Measurements from ENCODE around the gene GAS2L3. TPM values are rescaled to one million over a fixed set of nuclear protein-coding genes. Genes with fewer than 3 reads are reported as not detected.

Gene GAS2L3
- total and polyA plus RNA-seq, 9 of the 15 experiments (the other 6 are each of a cell fraction or from before 2014, with no cell fraction given) = 1.5 to 9.8 (median 3.5) TPM

- intact Hi-C loops (cut with micrococcal nuclease) = no loop called here
- no peaks in the 10 kb centered on the region for H3K9me3 ChIP-seq (replicated peaks; ENCODE audit: control insufficient read depth, insufficient read depth, low read depth, low read length)
- FAIRE-seq = no peak
- ChIA-PET POLR2A (no interaction called here), CTCF (ENCODE audit: low intra/inter-chr PET ratio) (no interaction called here)
- DNase-seq (ENCODE audit: extremely low read depth in 1 of 4, low spot score in 3 of 4) = no peak
- no peak overlapping the region for H3K4me2 ChIP-seq (ENCODE audit: insufficient read depth, low read length)
- peaks cover 0 to 10% of the 10 kb centered on the region in 2 experiments; a peak in 3 of 5 replicates for H3K4me1 ChIP-seq (replicated peaks in 1 of 2; ENCODE audit: control insufficient read depth in 2 of 2, insufficient read depth in 2 of 2, low read length in 2 of 2)
- no TSS peak for BruUV-seq (replicated peaks)
- no peak for ATAC-seq
- no peaks in the 10 kb centered on the region for H3K9me1 ChIP-seq (ENCODE audit: control insufficient read depth, insufficient read depth, low read length)
- WGBS (ENCODE audit: insufficient coverage, low coverage, missing lambda C conversion rate) = 41% methylated on average over 3 of the region's 3 CpGs
- no peak overlapping the region for H3K27ac ChIP-seq (ENCODE audit: extremely low read depth, low read depth, low read length)
- H3K4me3 ChIP-seq = no peak overlapping the region
- H3K79me2 ChIP-seq (ENCODE audit: control insufficient read depth, insufficient read depth, low read length) = peaks cover 8% of the 10 kb centered on the region; the same call in 1 of the 3 replicates
- no peaks in the 10 kb centered on the region for H3K36me3 ChIP-seq (ENCODE audit: control insufficient read depth, insufficient read depth, low read length)
- no peak for TF ChIP-seq USF2 (CRISPR knock-in tag; IDR thresholded peaks at IDR 0.05)
- no peak for TF ChIP-seq E2F6 (IDR thresholded peaks at IDR 0.05; ENCODE audit: borderline replicate concordance in 1 of 2, extremely low read depth in 1 of 2, insufficient read depth in 1 of 2, insufficient read length in 1 of 2, low read depth in 1 of 2, low read length in 1 of 2, poor library complexity in 1 of 2, severe bottlenecking in 1 of 2)
- no peak overlapping the region for H3K9ac ChIP-seq (ENCODE audit: insufficient read depth in 1 of 2, low read depth in 2 of 2, low read length in 2 of 2)
- H2AFZ ChIP-seq (ENCODE audit: low read depth, low read length) = no peak overlapping the region
- in situ Hi-C loops (cut with MboI) = loop anchor here (10.0 kb wide), 1 partner anchor 327 kb away; no protein-coding TSS in a partner anchor
- H4K20me1 ChIP-seq (replicated peaks; ENCODE audit: control insufficient read depth, insufficient read depth, low read length) = no peaks in the 10 kb centered on the region
- H3K27me3 ChIP-seq (ENCODE audit: control insufficient read depth in 2 of 2, insufficient read depth in 2 of 2, low read length in 2 of 2) = no peaks in the 10 kb centered on the region
These were observed 1.3 kb upstream of the GAS2L3 start for GRCh38 chr12:100572184-100572583.
